CD1c-positive myeloid dendritic cell (primary cell): ENCODE results near the gene ZNF408.
"Not testable (repeated sequence)": the region's sequence is repeated elsewhere in the genome, so short reads cannot be mapped to it uniquely, and the experiment has no call there.

Source experiments
- DNase-seq: peaks from one replicate; pipeline ENCODE4 v3.0.0-alpha.2; 2016; ENCODE audit errors: extremely low spot score

ZNF408 gene

DNA sequence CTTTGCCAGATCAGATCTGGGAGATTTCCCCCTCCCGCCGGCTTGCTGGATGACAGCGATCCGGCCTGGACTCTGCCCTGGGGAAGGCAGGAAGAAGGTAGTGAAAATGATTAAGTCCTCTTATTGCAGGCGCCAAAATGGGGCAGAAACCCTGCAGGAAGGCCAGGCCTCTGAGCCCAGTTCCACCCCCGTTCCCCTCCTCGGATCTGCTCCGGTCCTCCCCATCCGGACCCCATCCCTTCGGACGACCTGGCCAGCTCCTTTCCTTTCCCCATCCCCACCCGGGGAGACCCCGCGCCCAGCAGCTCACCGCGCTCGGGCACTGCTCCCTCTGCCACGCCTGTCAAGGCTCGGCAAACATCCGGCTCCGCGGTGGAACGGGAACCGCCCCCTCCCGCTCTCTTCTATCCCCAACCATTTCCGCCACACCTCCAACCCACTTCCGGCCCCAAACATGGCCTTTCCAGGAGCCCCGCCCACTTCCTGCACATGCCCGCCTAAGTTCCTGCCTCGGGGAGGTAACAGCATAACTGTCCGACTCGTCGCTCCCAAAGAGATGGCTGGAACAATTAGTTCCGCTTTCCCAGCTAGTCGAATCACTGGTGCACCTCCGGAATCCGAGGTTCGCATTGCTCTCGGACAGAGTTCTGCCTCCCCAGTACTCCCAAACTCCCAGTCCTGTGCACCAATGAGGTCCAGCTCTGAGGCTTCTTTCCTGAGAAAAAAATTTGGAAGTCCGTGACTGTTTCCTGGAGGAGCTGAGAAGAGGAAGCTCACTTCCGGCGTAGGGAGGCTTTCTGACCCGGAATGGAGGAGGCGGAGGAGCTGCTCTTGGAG, at the start of gene ZNF408, which contains the start of gene ARHGAP1:
Gene ZNF408 (plus strand): TSS at position 791 of the 837 bp plus-strand sequence. CDS start 17 bp downstream, at position 808.
Gene ARHGAP1 (minus strand): TSS at position 379 of the 837 bp plus-strand sequence. CDS start 4,512 bp downstream, outside the sequence.
- peak; percentile 99 for DNase-seq

DNA sequence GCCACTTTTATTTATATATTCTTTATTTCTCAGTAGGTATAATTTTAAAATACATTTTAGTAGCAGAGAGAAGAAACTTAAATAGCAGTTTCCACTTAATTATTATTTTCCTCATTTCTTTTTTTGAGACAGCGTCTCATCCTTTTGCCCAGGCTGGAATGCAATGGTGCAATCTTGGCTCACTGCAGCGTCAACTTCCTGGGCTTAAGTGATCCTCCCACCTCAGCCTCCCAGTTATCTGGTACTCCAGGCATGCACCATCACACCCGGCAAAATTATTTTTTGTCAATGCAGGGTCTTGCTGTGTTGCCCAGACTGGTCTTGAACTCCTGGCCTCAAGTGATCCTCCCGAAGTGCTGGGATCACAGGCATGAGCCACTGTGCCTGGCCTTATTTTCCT, 45.2 kb upstream of the ZNF408 start:
- no peak for DNase-seq

DNA sequence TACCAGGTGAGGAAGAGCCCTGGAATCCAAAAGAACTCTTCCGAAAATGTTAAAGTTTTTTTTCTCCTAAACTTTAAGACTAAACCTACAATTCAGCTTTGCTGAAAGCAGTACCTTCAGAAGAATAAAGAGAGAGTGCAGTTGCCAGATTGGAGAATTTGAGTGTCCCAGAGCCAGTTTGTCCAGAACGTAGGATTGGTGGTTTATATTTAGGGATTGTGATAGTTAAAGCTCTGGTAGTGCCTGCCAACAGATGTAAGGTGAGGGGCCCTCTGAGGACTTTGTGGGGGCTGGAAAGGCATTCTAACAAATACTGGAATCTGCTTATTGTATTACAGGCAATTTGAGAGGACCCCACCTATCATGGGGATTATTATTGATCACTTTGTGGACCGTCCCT, 43.6 kb upstream of the ZNF408 start:
- no peak for DNase-seq

DNA sequence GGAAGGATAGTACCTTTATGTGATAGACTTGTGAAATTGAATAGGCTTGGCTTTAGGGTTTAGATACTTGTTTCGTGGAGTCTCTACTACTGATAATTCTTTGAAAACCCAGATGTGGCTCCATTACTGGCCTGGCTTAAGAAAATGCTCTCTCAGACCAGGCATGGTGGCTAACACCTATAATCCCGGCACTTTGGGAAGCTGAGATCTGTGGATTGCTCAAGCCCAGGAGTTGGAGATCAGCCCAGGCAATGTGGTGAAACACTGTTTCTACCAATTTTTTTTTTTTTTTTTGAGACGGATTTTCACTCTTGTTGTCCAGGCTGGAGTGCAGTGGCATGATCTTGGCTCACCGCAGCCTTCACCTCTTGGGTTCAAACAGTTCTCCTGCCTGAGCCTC, 42.6 kb upstream of the ZNF408 start:
- no peak for DNase-seq

DNA sequence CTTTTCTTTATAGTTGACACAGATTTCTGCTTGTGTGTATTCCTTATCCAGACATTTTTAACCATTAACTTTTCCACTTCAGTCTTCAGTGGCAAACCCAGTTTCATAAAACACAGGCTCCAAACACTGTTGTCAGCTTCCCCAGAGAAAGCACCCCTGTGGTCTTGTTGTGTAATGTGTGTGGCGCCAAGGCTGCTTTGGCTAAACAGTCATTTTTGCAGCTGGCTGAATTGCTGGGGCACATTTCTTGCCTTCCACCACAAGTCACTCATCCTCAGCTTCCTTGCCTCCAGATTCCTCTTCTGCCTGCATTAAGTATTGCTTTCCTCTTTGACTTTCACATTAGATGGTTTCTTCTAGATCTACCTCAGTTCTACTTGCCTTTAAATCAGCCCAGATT, 40.9 kb upstream of the ZNF408 start:
- DNase-seq: no peak

DNA sequence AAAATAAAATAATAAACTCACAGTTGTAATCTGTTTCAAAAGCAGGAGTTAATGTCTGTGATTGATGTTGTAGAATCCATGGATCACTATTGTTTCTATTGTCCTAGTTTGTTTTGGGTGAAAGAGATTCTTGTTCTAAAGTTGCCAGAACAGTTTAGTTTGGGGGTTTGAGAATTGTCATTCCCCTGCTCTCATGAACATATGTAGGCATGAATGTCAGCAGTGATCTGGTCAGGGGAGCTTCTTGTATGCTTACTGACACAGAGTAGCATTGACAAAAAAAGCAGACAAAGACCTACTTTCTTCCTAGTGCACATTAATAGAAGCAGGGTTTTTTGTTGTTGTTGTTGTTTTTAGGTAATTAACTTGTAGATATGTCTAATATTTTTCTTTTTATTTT, 39.0 kb upstream of the ZNF408 start:
- DNase-seq: no peak

DNA sequence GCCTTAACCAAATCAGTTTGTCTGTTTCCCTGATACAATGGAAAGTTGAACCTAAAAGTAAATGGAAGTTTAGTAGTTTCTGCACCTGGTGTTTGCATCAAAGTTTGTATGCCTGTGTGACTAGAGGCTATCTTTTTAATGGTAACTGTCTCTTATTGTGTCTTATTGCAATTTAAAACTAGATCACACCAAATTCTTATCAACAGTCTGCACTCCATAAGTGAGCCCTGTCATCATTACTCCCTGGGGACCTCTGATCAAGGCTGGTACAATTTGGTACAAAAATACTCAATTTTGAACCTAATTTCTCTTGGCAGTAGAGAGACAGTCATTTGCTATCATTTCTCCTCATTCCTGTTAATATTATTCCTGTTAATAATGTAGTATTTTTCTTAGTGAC, 38.5 kb upstream of the ZNF408 start:
- DNase-seq: no peak

DNA sequence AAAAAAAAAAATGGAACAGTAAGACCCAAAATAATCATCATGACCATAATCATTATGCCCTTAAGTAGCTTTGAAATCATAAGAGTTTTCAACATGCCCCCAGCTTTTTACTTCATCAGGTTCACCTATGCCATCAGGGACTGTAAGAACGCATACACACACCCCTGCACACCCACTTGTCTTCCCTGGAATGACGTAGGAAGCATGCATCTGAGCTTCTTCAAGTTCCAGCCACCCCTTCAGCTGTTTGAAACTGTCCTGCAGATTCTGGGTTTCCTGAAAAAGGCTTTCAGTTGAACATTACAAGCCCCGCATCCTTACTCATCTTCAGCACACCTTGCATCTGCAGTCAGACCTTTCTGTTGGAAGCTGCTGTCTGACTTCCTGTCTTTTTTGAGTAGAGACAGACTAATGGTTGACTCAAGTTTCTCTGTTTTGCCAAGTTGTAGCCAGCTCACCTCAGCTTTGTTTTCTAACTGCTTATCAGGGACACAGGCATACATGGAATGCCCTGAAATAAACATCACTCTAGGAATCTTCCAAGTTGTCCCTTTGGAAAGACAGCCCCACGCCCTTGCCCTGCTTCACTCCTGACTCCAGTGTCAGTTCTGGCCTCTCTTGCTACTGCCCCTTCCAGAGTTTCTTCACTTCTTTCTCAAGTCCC, 37.4 kb upstream of the ZNF408 start:
- DNase-seq: no peak

DNA sequence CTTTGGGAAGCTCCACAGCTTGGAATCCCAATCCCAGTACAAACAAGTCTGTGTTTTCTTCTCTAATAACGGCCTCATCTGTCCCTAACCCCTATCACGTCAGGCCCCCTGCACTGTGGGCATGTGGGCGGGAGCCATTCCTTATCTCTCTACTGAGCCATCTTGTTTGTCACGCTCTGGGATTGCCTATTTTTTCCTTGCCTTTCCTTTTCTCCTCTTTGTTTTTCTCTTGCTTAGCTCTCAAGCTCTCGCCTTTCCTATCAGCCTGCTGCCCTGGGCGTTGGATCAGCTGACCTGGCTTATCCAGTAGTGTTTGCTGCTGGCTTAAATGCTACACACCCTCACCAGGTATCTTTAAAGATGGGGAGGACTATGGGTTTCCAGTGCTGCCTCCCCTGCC, 36.2 kb upstream of the ZNF408 start:
- no peak for DNase-seq

DNA sequence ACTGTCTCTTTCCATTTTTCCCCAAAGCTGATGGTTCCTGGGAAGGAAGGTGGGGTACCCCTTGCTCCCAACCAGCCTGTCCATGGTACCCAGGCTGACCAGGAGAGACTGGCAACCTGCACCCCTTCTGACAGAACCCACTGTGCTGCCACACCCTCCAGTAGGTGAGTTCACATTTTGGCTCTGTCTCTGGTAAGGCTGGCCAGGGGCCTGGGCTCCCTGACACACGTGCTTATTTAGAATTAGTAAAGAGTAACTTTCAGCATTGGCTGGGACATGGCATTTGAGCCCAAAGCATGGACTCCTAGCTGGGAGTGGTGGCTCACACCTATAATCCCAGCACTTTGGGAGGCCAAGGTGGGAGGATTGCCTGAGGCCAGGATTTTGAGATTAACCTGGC, 35.5 kb upstream of the ZNF408 start:
- DNase-seq: no peak

DNA sequence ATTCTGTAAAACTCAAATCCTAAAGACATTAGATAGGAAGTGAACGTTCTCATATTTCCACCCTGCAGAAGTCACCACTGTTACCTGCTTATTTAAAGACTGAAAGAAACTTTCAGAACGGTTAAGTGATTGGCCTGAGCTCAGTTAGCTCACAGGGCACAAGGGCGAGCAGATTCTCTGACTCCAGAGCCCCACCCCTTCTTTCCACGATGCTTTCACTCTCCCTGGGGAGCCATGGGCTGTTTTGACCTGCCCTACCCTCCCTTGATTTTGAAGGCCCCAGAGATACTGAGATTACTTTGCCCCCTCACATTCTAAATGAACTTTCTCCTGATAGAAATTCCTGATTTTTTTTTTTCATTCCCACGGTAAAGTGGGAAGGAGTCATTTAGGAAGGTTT, 34.3 kb upstream of the ZNF408 start:
- no peak for DNase-seq

DNA sequence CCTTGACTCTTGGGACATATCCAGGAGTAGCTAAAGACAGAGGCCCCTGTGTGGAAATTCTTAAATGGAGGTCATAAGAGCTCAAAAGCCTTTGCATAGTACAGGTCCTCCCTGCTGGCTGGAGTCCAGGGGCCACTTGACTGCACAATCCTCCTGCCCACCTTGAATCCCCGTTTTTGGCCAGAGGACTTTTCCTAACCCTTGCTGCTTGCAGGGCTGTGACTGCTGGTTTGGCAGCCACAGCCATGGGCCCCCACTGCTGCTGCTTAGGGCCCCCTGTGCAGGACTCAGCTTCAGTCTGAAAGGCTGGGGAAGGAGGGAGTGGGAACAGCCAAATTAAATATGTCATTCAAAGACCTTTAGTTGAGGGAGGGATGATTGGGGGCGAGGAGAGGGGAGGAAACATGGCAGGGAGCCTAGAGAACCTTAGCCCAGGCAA, 33.8 kb upstream of the ZNF408 start:
- DNase-seq: no peak

DNA sequence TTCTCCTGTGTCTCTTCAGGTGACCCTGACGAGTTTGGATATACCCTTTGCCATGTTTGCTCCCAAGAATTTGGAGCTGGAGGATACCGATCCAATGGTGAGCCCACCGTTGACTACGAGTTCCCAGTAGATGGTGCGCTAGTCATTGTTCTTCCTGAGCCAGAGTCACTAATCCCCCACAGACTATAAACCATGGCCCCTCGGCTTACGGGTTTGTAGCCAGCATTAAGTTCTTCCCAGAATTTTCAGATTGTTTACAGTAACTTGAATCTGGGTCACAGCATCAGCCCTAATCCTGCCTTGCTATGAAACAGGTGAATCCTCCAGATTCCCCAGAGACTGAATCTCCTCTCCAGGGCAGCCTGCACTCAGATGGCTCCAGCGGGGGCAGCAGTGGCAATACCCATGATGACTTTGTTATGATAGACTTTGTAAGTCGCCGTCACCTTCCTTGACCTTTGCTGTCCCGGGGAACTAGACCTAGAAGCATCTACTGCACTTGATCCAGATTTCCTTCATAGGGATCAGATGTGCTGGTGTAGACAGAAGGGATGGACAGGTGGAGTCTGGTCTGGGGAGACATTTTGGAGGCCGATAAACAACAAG, 32.2 kb upstream of the ZNF408 start:
- no peak for DNase-seq

DNA sequence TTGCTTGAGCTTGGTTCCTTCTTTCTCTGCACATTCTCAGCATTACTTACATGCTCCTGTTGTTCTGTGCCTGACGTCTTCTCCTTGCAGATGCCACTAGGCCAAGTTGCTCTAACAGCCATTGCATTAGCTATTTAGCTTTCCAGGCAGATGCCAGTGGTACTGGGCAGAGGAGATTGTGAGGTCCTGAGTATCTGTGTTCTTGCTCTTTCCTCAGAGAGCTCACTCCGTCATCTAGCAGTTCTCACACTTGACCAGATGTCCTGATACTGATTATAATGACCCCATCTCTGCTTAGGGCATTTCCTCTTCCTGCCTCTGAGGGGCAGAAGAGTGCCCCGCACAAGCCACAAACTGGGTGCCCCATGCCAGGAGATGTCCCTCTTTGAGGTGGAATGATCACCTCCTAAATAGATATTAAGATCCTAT, 31.1 kb upstream of the ZNF408 start:
- DNase-seq: peak; percentile 10

DNA sequence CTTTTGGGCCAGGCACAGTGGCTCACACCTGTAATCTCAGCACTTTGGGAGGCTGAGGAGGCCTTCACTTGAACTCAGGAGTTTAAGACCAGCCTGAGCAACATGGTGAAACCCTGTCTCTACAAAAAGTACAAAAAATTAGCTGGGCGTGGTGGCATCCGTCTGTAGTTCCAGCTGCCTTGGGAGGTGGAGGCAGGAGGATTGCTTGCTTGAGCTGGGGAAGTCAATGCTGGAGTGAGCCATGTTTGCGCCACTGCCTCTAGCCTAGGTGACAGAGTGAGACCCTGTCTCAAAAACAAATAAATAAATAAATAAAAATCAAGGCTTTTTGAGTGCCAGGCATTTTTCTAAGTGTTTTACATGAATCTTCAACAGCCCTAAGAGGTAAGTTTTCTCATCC, 30.3 kb upstream of the ZNF408 start:
- not testable (repeated sequence) for DNase-seq

DNA sequence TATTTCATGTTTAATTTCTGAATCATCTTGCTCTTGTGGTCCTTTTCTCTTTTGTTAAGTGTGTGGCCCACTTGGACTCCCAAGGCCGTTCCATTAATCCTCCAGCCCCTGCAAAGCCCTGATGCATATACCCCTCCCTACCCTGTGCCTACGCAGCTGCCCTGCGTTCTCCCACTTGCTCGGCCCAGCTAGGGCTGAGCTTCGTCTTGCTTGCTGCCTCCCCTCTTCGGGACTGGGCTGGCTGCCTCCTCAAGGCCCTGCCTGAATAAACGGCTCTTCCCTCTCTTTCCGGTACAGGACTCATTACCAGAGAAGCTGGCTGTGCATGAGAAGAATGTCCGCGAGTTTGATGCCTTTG, 28.9 kb upstream of the ZNF408 start:
- no peak for DNase-seq

DNA sequence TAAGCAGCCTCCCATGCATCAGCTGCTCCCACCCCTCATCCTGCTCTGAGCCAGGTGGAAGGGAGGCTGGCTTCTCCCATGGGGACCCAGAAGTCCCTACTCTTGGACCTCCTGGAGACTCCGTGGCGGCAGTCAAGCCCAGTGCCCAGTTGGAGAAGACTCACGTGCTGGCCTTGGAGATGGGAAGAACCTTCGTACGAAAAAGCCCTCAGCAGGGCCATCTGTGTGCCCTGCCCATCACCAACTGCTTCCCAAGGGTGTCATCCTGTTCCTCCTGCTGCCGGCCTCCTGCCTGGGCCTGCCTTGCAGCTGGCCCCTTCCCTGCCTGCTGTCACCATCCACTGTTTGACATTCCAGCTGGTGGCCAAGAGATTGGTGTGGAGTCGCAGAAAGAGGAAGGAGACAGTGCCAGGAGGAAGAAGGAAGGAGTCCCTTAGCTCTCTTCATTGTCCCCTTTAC, 28.4 kb upstream of the ZNF408 start:
- DNase-seq: no peak

DNA sequence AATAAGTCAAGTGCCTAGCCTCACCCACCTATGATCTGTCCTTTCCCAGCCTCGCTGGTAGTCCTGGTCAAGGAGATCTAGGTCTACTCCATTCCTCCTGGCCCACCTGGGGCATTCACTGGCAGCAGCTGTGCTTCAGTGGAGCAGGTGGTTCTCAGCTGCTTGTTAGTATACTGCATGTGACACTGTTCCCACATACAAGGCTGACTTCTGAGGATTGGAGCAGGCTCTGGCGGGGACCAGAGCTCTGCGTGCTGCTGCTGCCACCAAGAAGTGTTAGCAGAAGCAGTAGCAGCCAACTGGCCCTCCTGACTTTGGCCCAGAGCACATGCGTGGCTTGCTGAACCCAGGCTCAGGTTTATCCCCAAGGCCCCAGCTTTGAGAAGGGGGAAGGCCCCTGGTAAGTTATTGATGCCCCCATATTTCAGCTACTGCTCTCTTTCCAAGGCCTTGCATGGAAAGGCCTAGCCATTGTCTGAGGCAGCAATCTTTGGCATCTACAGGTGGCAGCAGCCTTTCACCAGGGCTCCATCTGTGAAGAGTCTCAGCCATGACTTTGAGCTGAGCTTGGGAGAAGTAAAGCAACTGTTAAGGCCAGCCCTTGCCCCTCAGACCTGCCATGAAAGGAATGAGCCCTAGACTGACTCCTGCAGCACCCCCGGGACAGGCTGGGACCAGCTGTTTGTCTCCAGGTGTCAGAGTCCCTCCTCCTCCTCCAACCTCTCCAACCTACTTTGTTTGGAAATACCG, 26.9 kb upstream of the ZNF408 start:
- no peak for DNase-seq

DNA sequence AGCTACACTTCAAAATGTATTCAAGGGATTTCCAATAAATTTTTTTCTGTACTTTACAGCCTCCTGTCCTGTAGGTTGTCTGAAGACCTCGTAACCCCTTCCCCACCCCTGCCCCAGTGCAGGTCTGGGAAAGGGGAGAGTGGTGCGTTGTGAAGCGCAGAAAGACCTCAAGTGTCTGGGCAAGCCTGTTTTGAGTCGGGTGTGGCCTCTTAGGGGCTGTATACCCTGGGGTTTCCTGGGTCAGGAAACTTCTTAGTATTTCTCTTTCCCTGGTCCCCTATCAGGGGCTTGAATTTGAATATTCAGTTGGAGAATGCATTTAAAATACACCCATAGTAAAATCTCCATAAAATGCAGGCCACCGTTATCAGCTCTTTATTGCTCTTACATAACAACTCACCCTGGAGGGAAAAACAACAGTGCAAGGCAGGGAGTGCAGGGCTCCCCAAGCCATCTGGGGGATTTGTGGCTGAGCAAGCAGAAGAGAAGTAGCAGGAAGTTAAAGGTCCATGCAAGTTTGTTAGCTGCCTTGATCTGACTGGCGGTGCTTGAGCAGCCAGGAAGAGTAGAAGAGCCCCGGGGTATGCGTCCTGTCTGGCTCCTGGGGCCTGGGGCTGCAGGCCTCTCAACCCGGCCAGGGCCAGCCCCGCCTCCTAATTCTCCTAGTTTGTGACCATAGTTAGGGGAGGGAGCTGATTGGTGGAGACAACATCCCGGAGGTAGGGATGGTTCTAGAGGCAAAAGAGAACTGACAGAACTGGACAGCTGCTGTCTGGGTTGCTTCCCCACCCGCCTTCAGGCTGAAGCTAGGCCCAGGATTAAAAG, 26.2 kb upstream of the ZNF408 start:
- DNase-seq: no peak

DNA sequence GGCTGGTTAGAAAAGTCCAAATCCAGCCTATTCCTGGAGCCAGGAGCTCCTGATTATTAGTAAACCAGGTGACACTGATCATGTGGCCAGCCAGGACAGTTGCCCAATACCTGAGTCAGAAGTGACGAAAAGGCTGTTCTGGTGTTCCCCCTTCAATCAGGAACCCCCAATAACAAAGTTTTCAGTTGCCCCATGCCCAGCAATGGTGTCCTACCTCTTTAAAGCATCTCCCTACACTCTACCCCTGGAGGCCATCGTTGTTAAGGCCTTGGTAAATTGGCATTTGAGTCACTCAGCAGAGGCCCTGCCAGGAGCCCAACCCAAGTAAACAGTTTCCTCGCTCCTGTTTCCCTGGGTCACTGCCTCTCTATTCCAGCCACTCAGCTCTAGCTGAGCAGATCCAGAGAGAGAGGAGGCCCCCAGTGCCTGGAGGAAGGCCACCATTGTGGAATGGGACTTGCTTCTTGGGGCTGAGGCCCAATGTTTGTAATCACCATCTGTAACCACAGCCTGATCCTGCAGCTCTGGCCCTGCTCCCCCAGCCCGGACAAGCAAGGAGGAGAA, 25.5 kb upstream of the ZNF408 start:
- peak; percentile 43 for DNase-seq

DNA sequence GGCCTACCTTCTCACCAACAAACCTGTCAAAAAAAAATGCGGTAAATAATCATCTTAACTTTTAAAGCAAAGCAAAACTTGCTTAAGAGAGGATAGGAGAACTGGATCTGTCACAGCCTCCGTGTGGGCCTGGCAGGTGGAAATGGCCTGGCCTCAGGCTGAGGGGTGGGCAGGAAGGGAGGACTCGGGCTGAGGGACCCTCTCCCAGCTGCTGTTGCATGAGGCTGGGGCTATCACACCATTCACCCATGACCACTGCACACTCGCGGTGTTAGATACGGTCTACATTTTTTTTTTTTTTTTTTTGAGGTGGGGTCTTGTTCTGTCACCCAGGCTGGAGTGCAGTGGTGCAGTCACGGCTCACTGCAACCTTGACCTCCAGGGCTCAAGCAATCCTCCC, 24.9 kb upstream of the ZNF408 start:
- DNase-seq: no peak
